IPS DF 19.7 (cell line): ENCODE results near the gene SLC35G6.

ENCODE experiments used
- DNase-seq: peaks from one replicate; pipeline ENCODE4 v3.0.0-alpha.2; 2013; ENCODE audit warnings: low read depth, low spot score

SLC35G6 gene

DNA sequence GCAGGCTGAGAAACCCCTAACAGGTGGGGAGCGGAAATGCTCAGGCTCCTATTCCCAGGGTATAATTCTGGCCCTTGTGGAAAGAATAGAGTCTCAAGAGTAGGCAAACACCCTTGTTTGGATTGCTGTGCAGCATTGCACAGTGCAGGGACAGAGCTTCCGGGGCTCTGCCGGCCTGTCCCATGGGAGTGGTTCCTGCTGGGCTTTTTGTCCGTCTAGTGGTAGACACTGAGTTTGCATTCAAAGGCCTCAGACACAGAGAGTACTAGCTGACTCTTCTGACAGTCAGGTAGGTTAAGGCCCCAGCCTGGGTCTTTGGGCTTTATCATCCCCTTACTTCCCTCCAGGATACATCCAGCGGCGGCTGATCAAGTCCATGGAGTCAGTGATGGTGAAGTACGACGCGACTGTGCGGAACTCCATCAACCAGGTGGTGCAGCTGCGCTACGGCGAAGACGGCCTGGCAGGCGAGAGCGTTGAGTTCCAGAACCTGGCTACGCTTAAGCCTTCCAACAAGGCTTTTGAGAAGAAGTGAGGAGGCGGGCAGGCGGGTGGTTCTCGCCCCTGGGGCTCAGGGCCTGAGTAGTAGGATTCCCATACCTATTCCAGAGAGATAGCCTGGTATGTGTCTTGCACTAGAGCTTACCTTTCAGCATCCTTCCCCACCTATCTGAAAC is 21.1 kb downstream of the SLC35G6 start:
- DNase-seq: no peak

DNA sequence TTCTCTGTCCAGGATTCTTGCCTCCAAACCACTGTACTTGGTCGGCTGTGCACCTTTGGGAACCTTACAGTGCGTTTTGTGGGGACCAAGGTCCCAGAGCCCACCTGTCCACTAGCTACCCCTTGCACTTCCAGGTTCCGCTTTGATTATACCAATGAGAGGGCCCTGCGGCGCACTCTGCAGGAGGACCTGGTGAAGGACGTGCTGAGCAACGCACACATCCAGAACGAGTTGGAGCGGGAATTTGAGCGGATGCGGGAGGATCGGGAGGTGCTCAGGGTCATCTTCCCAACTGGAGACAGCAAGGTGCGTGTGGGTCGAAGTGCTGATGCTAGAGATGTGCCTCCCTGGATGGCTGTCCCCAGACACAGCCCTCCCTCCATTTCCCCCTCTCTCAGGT is 21.7 kb downstream of the SLC35G6 start:
- DNase-seq: no peak

DNA sequence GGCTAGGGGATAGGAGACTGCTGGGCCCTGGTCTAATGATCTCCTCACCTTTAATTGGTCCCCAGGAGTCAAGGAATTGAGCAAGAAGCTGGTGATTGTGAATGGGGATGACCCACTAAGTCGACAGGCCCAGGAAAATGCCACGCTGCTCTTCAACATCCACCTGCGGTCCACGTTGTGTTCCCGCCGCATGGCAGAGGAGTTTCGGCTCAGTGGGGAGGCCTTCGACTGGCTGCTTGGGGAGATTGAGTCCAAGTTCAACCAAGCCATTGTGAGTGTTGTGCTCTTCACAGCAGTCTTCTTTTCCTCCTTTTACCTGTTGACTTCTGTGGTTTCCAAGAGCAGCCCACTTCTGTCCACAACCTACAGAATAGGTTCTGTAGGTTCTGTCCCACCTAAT is 22.3 kb downstream of the SLC35G6 start:
- no peak for DNase-seq

DNA sequence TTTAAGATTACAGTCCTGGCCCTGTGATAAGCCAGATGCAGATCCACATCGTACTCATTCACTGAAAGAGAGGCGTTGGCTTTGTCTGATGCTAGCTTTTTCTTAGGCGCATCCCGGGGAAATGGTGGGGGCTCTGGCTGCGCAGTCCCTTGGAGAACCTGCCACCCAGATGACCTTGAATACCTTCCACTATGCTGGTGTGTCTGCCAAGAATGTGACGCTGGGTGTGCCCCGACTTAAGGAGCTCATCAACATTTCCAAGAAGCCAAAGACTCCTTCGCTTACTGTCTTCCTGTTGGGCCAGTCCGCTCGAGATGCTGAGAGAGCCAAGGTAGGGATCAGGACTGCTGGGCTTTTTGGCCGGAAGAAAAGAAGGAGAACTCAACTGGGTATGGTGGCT is 26.9 kb downstream of the SLC35G6 start:
- no peak for DNase-seq

DNA sequence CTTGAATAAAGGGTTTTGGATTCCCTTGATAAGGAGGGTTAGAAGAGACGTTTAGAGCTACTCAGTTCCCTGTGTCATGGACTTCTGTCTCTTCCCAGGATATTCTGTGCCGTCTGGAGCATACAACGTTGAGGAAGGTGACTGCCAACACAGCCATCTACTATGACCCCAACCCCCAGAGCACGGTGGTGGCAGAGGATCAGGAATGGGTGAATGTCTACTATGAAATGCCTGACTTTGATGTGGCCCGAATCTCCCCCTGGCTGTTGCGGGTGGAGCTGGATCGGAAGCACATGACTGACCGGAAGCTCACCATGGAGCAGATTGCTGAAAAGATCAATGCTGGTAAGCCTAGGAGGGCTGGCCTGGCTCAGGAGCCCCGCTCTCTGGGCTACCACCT is 27.6 kb downstream of the SLC35G6 start:
- no peak for DNase-seq

DNA sequence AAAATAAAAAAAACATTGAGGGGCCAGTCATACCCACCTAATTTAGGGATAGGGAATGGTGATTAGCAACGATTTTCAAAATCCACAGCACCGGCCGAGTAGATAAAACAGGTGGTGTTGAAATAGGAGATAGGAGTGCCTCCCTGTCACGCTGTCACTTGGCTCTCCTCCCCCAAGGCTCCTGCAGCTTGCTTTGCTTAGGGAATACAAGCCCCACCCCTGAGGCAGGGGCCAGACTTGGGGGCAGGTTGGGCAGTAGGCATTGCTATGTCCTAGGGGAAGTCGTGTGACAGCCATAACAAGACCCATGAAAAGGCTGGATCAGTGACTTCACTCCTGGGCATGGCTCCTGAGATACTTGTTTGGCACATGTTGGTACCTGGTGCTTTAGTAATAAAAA is 28.7 kb downstream of the SLC35G6 start:
- DNase-seq: no peak

DNA sequence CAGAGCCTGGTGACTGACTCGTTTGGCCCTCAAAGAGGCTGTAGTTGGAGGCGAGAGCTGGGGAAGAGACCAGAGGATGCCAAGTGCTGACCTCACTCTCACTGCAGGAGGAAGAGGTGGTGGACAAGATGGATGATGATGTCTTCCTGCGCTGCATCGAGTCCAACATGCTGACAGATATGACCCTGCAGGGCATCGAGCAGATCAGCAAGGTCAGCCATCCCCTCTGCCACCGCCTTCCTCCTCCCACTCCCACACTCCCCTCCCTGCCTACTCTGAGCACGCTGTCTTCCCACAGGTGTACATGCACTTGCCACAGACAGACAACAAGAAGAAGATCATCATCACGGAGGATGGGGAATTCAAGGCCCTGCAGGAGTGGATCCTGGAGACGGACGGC is 29.9 kb downstream of the SLC35G6 start:
- DNase-seq: no peak

DNA sequence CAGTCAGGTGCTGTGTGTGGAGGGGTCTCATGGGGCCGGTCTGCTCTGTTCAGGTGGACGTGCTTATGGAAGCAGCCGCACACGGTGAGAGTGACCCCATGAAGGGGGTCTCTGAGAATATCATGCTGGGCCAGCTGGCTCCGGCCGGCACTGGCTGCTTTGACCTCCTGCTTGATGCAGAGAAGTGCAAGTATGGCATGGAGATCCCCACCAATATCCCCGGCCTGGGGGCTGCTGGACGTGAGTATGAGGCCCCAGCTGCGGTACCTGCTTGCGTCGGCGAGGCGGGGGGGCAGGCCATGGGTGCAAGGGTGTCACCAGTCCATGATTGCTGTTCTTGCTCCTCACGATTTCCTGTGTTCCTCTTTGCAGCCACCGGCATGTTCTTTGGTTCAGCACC is 30.9 kb downstream of the SLC35G6 start:
- DNase-seq: no peak

DNA sequence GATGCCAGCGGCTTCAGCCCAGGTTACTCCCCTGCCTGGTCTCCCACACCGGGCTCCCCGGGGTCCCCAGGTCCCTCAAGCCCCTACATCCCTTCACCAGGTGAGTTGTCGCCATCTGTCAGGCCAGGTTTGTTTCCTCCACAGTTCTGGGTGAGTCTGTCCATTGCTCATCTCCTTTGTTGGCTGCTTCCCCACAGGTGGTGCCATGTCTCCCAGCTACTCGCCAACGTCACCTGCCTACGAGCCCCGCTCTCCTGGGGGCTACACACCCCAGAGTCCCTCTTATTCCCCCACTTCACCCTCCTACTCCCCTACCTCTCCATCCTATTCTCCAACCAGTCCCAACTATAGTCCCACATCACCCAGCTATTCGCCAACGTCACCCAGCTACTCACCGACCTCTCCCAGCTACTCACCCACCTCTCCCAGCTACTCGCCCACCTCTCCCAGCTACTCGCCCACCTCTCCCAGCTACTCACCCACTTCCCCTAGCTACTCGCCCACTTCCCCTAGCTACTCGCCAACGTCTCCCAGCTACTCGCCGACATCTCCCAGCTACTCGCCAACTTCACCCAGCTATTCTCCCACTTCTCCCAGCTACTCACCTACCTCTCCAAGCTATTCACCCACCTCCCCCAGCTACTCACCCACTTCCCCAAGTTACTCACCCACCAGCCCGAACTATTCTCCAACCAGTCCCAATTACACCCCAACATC is 31.7 kb downstream of the SLC35G6 start:
- DNase-seq: no peak

DNA sequence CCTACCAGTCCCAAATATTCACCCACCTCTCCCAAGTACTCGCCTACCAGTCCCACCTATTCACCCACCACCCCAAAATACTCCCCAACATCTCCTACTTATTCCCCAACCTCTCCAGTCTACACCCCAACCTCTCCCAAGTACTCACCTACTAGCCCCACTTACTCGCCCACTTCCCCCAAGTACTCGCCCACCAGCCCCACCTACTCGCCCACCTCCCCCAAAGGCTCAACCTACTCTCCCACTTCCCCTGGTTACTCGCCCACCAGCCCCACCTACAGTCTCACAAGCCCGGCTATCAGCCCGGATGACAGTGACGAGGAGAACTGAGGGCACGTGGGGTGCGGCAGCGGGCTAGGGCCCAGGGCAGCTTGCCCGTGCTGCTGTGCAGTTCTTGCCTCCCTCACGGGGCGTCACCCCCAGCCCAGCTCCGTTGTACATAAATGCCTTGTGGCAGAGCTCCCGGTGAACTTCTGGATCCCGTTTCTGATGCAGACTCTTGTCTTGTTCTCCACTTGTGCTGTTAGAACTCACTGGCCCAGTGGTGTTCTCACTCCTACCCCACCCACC is 32.7 kb downstream of the SLC35G6 start:
- DNase-seq: no peak

DNA sequence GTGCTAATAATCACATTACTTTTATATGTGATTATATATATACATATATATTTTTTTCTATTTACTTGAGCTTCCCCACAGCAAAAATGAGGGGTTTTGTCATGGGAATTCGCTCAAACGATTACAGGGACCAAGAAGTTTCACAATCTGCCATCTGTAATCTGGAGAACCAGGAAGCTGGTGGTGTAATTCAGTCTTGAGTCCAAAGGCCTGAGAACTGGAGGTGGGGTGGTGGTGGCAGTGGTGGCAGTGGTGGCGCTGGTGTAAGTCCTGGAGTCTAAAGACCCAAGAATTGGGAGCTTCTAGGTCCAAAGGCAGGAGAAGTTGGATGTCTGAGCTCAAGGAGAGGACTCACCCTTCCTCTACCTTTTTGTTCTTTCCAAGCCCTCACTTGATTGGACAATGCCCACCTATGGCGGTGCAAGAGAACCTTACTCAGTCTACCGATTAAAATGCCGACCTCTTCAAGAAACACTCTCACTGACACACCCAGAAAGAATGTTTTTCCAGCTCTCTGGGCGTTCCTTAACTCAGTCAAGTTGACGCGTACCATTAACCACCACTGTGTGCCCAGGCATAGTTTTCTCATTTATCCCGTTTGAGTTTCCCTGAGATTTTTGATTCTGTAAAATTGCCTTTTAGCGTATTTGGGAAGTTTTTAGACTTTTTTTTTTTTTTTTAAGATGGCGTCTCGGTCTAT is 34.8 kb downstream of the SLC35G6 start:
- no peak for DNase-seq

DNA sequence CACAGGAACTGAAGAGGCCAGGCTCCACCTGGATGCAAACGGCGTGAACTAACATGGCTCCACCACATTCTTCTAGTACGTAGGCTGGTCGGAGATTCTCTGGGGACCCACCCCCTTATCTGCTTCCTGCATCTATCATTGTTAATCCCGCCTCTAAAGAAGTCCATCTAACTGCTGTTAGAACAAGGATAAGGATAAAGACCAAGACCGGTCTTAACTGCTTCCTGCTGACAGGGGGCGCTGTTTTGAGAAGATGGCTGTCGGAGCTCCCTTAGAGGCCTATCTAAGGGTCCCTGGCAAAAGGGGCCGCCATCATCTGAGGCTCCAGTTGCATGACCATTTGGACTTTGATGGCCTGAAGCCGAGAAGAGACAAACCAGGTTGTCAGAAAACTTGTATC is 41.8 kb downstream of the SLC35G6 start:
- peak; percentile 50 for DNase-seq

DNA sequence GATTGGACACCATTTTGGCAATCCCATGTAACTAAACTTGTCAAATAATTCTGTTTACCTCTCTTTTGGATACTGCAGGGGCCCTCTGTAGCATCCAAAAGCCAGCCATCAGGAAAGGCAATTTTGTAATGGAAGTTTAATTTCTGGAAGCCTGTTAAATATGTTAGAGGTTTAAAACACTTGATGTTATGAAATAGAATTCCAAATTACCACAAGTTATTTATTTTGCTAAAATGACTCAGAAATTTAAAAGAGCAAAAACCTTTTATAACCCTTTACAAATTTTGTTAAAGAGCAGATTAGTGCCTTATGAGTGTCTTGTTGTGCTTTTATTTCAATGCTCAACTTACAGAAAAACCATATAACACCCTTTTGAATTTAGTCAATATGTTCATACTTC is 47.6 kb downstream of the SLC35G6 start:
- no peak for DNase-seq

DNA sequence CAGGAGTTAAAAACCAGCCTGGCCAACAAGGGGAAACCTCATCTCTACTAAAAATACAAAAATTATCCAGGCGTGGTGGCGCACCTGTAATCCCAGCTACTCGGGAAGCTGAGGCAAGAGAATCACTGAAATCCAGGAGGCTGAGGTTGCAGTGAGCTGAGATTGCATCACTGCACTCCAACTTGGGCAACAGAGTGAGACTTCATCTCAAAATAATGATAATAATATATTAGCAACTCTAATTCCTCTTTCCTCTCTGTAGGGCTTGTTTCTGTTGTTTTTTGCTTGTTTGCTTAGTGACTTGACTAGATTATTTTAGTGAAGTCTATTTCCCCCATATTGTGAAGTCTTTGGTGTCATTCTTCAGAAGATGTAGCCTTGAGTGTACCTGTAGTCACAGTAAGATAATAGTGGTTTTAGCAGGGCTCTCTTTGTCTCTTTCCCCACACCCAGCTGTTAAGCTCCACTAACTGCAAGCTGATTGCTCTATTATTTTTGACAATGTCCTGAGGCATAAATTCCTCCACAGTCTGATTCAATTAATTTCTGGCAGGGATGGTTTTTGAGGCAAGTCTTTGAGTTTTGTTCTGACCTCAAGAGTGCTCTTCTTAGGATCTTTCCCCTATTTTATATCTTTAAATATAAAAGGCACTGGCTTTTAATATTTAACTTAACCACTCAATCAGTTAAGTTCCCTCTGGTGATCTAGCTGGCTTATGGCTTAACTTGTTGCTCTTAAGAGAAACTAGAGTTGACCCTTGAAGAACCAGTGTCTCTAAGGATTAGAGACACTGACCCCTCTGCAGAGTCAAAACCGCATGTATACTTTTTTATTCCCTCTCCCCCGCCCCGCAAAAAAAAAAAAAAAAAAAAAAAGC is 49.0 kb downstream of the SLC35G6 start:
- no peak for DNase-seq
